Coronary artery (tissue), 2 donors: Measurements from ENCODE around the gene KRTAP5-4.

Experiments used
- DNase-seq: peaks from one replicate; pipeline ENCODE4 v3.0.0-alpha.2; 2017; ENCODE audit warnings: low spot score
- H3K27ac ChIP-seq, 2 donors: fragments of 200-600 bp; sonication (generic); one replicate each; pipeline ENCODE4 v1.5.1; 2016 to 2019
- H3K4me3 ChIP-seq: fragments of 200-600 bp; sonication (generic); 2 replicates; pipeline ENCODE4 v1.5.1; 2016; ENCODE audit warnings: mild to moderate bottlenecking, moderate library complexity
- TF ChIP-seq, protein P1 (sequence below): fragments of 200-600 bp; sonication (generic); IDR thresholded peaks from one replicate; pipeline ENCODE4 v1.5.1; 2019; ENCODE audit warnings: antibody characterized with exemption

Gene KRTAP5-4

DNA sequence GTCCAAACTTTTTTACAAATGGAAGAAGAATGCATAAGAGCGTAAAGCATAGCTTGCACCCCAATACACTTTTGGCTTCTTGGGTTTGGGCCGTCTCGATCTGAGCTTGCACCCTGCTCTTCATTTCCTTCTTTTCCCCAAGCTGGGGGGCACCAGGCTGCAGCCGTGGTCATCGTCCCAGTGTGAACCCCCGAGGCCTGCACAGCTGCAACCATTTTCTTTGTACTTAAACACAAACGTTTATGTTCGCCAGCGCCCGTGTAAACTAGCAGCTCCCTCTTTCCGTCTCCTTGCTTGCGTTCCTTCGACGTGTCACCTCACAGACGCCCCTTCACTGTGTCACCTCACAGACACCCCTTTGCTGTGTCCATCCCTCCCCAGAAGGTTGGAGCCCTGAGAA is 17.7 kb upstream of the KRTAP5-4 start:
- TF ChIP-seq, protein P1, sequence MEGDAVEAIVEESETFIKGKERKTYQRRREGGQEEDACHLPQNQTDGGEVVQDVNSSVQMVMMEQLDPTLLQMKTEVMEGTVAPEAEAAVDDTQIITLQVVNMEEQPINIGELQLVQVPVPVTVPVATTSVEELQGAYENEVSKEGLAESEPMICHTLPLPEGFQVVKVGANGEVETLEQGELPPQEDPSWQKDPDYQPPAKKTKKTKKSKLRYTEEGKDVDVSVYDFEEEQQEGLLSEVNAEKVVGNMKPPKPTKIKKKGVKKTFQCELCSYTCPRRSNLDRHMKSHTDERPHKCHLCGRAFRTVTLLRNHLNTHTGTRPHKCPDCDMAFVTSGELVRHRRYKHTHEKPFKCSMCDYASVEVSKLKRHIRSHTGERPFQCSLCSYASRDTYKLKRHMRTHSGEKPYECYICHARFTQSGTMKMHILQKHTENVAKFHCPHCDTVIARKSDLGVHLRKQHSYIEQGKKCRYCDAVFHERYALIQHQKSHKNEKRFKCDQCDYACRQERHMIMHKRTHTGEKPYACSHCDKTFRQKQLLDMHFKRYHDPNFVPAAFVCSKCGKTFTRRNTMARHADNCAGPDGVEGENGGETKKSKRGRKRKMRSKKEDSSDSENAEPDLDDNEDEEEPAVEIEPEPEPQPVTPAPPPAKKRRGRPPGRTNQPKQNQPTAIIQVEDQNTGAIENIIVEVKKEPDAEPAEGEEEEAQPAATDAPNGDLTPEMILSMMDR: no peak
- no peak for DNase-seq
- Histone ChIP-seq H3K4me3 (no peak overlapping the region), H3K27ac (no peak overlapping the region)

DNA sequence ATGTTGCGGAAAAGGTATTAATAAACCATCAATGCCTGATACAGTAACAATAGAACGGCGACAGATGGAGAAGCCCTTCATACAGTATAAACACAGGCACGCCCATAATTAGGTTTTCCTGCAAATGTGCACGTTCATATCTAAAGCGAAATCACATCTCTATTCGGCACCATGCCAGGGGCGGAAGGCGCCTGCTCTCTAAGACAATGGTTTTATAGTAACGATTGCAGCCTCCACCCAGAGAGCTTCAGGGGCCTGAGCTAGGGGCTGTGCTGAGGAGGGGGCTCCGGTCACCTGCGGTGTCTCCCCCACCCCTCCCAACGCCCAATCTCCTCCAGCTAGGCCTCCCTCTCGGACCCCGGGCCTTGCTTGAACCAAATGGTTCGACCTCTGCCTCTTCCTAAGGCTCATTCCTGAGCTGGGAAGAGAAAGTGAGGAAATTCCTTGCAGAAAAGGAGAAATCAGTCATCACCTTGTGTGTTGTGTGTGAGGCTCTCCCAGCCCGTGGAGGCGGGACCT is 17.2 kb upstream of the KRTAP5-4 start:
- DNase-seq: no peak
- H3K27ac ChIP-seq: no peak overlapping the region
- TF ChIP-seq, protein P1: no peak
- no peak overlapping the region for H3K4me3 ChIP-seq

DNA sequence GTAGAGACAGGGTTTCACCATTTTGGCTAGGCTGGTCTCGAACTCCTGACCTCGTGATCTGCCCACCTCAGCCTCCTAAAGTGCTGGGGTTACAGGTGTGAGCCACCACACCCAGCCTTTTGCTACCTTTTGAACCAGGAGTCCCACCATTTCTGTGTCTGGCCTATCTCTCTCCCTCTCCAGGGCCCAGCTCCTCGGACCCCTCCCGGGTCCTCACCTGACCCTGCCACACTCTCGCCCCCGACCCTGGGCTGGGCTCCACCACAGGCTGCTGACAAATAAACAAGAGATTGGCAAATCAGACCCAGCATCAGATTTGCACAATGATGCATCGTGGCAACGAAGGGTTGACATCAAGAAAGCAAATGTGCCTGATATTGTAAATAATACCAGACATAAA is 16.4 kb upstream of the KRTAP5-4 start:
- TF ChIP-seq, protein P1: no peak
- DNase-seq: no peak
- H3K4me3 ChIP-seq: no peak overlapping the region
- no peak overlapping the region for H3K27ac ChIP-seq

DNA sequence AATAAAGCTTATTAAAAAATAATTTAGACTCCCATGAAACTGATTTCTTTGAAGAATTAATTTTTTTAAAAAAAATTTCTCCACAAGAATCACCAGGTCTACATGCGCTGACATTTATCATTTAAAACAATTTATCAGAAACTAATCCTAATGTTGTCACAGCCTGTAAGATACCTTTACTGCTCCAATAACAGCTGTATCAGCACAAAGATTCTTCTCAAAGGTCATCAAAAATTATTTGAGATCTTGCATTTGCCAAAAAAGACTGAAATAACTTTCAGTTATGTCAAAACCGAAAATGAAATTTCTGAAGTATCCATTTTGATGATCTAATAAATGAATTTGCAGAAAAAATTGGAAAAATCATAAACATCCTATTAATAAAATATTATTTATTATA is 15.7 kb upstream of the KRTAP5-4 start:
- TF ChIP-seq, protein P1: no peak

DNA sequence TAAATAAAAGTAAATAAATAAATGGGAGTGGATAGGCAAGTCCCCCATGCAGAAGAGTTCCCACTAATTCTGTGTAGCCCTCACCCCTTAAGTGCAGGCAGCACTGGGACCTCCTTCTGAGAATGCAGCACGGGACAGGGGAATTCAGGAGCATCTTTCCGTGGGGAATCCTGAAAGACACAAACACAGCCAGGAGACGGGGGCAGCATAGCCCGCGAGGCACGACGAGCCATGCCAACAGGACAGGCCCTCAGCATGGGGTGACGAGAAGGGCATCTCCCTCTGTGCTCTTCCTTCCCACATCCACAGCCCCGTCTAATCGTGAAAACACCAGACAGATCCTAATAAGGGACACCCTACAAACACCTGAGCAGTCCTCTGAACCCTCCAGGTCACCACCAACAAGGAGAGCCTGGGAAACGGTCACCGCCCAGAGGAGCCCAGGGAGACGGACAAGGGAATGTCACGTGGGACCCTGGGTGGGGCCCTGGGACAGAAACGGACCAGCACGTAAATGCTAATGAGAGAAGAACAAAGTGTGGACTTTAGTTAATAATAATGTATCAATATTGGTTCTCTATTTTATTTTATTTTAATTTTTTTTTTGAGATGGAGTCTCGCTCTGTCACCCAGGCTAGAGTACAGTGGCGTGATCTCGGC is 14.5 kb upstream of the KRTAP5-4 start:
- no peak overlapping the region for H3K4me3 ChIP-seq
- H3K27ac ChIP-seq: no peak overlapping the region
- TF ChIP-seq, protein P1: no peak
- no peak for DNase-seq

More for the DNA sequence above, 15.7 kb upstream of the KRTAP5-4 start:
- no peak for DNase-seq
- Histone ChIP-seq H3K4me3 (no peak overlapping the region), H3K27ac (no peak overlapping the region)

DNA sequence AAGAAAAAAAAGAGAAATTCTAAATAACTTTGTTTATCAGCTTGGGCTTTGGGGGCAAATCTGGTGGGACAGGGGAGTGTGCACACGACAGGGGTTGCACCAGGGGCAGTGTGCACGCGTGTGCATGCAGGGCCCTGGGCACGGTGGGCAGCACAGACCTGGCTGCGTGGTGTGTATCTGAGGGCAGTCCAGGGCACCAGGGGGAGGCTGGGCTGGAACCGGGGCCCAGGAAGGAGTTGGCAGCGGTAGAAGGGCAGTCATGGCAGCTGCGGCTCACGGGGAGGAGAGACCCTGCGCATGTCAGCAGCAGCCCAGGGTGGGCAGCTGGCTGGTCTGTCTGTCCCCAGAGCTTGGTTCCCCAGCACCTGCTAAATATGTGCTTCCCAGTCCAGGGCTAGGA is 11.9 kb upstream of the KRTAP5-4 start:
- TF ChIP-seq, protein P1: no peak
- H3K4me3 ChIP-seq: no peak overlapping the region
- DNase-seq: no peak
- H3K27ac ChIP-seq: no peak overlapping the region

DNA sequence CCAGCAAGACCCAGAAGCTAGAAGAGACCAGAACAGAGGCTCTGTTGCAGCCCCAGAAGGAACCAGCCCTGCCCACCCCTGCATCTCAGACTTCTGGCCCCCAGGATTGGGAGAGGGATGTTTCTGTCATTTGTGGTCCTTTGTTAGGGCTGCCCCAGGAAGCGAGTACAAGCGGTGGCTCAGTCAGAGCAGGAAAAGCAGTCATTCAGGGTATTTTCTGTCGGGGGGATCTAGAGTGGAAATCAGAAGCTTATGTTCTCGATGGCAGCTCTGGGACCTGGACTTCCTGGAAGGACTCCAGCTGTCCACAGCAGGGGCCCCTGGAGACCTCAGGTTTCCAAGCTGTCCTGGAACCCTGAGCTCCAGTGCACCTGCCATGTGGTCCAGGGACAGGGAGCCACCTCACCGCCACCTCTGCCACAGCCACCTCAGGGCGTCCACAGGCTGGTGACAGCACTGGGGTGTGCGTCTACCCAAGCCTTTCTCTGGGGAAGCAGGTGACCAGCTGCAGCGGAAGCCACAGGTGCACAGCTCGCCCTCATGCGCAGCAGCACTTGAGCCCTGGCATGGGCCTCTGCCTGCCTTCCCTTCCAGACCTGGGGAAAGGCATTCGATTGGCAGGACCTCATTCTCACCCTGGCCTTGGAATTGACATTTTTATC is 10.2 kb upstream of the KRTAP5-4 start:
- no peak for DNase-seq
- TF ChIP-seq, protein P1: no peak
- no peak overlapping the region for H3K27ac ChIP-seq
- H3K4me3 ChIP-seq: no peak overlapping the region
